Mucosa of descending colon (tissue), 3 donors: ENCODE measurements around the gene LGALS1. TPM values are rescaled to one million over a fixed set of nuclear protein-coding genes. Genes with fewer than 3 reads are reported as not detected.

Experiments
- ATAC-seq: fragments of 200-7000 bp; cut with Tn5 transposase; one replicate; pipeline ENCODE4 v1.9.1; 2020; ENCODE audit warnings: mild to moderate bottlenecking, moderate library complexity
- DNase-seq, 3 donors: peaks; one replicate each; pipeline ENCODE4 v3.0.0-alpha.2; 2020
- H3K36me3 ChIP-seq: fragments of 200-600 bp; one replicate; pipeline ENCODE4 v1.8.0; 2021; ENCODE audit warnings: low read depth, mild to moderate bottlenecking
- H3K4me1 ChIP-seq: fragments of 200-600 bp; one replicate; pipeline ENCODE4 v1.8.0; 2021; ENCODE audit warnings: low read depth, mild to moderate bottlenecking
- H3K4me3 ChIP-seq: fragments of 200-600 bp; one replicate; pipeline ENCODE4 v1.8.0; 2021; ENCODE audit warnings: mild to moderate bottlenecking
- H3K9me3 ChIP-seq: fragments of 200-600 bp; one replicate; pipeline ENCODE4 v1.8.0; 2021; ENCODE audit warnings: mild to moderate bottlenecking
- CTCF ChIP-seq: fragments of 200-600 bp; IDR thresholded peaks from one replicate; pipeline ENCODE4 v1.8.0; 2022; ENCODE audit warnings: antibody characterized with exemption, mild to moderate bottlenecking
- intact Hi-C, 2 donors: fragments of 100-400 bp; cut with DNase I in 1 of 2; cut with micrococcal nuclease in 1 of 2; formaldehyde crosslinking; loops; one replicate each; pipeline versions ENCODE4 v1.11.0 to v1.11.1; 2022; cut with DNase I, micrococcal nuclease
- total RNA-seq, 3 donors: library from RNA; stranded (reverse); fragmentation: NEBNext Ultra II Directional in 2 of 3; extraction: Animal tissue kit (Norgen Biotek cat#: 25700) in 2 of 3; gene quantifications; one replicate each; pipeline versions ENCODE4 v1.2.1 to v1.2.4, GENCODE V29; 2021 to 2023
- donor health status: DM: no; HTN: no; CAD: no; lungs with moderate emphysema.
- donor health status: DM: no; HTN: no; CAD: no.
- donor health status: DM: no; HTN: yes; CAD: no.

The LGALS1 gene
- total RNA-seq, 3 donors from 2014 or later, result 54.6 to 376 (median 150) TPM

- ATAC-seq (peak; percentile 23), DNase-seq (peak in 2 of 3 donors; percentile 55 to 73)
- intact Hi-C loops, result loop anchor here (5.0 to 10.0 kb wide), 3 partner anchors 41 to 154 kb away; partner anchors contain the start of gene NOL12 (in 1 of the 2)
- H3K4me3 ChIP-seq, result peak overlapping the region; percentile 65
- TF ChIP-seq CTCF, result no peak
- no peaks in the 10 kb centered on the region for H3K9me3 ChIP-seq
- H3K36me3 ChIP-seq, result no peaks in the 10 kb centered on the region
- H3K4me1 ChIP-seq, result peaks cover 60% of the 10 kb centered on the region
Measured at GRCh38 chr22:37640591-37641560, 34.6 kb upstream of the LGALS1 start.

GRCh38 chr22:37641561-37641949 lies 33.9 kb upstream of the LGALS1 start:
- no peak for TF ChIP-seq CTCF
- ATAC-seq (peak; percentile 60), DNase-seq (peak in 1 of 3 donors; percentile 81)
- H3K4me1 ChIP-seq, result peaks cover 54% of the 10 kb centered on the region
- intact Hi-C loops, result loop anchor here (5.0 to 10.0 kb wide), 3 partner anchors 41 to 153 kb away; partner anchors contain the start of gene NOL12 (in 1 of the 2)
- no peaks in the 10 kb centered on the region for H3K36me3 ChIP-seq
- no peak overlapping the region for H3K4me3 ChIP-seq
- H3K9me3 ChIP-seq, result no peaks in the 10 kb centered on the region

GRCh38 chr22:37643225-37643847 lies 32.1 kb upstream of the LGALS1 start:
- intact Hi-C loops, result loop anchor here (5.0 to 10.0 kb wide), 3 partner anchors 39 to 151 kb away; partner anchors contain the start of gene NOL12 (in 1 of the 2)
- Histone ChIP-seq H3K9me3 (no peaks in the 10 kb centered on the region), H3K4me3 (no peak overlapping the region), H3K36me3 (no peaks in the 10 kb centered on the region), H3K4me1 (peaks cover 37% of the 10 kb centered on the region)
- TF ChIP-seq CTCF, result peak; percentile 92
- DNase-seq, result peak; percentile 89 to 96 (median 95)
- peak; percentile 51 for ATAC-seq

DNA sequence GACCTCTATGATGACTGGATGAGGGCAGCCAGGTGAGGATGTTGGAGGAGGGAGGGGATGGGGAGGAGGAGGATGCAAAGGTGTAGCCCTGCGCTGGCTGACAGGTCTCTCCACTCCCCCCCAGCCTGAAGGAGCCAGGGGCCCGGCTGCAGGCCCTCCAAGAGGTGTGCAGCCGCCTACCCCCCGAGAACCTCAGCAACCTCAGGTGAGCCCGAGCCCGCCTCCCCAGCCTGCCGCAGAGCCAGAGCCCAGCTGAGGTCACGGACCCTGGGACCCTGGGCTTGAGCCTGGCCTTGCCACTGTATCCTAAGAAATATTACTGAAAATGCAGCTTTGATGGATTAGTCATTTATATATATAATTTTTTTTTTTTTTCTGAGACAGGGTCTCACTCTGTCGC lies 28.1 kb upstream of the LGALS1 start:
- intact Hi-C loops, result loop anchor here in 1 of 2 donors (10.0 kb wide), 1 partner anchor 147 kb away; no protein-coding TSS in a partner anchor
- H3K9me3 ChIP-seq, result no peaks in the 10 kb centered on the region
- DNase-seq, result no peak
- peak; percentile 6 for ATAC-seq
- no peaks in the 10 kb centered on the region for H3K36me3 ChIP-seq
- peaks cover 14% of the 10 kb centered on the region for H3K4me1 ChIP-seq
- H3K4me3 ChIP-seq, result no peak overlapping the region
- TF ChIP-seq CTCF, result no peak

- peaks cover under 1% of the 10 kb centered on the region for H3K36me3 ChIP-seq
- intact Hi-C loops, result loop anchor here in 1 of 2 donors (10.0 kb wide), 1 partner anchor 147 kb away; no protein-coding TSS in a partner anchor
- peak in 2 of 3 donors; percentile 57 to 67 for DNase-seq
Measured at GRCh38 chr22:37647928-37648327, 27.5 kb upstream of the LGALS1 start.

More at GRCh38 chr22:37647928-37648327, 27.5 kb upstream of the LGALS1 start:
- H3K9me3 ChIP-seq, result no peaks in the 10 kb centered on the region
- peak; percentile 78 for ATAC-seq
- TF ChIP-seq CTCF, result no peak
- H3K4me3 ChIP-seq, result no peak overlapping the region
- peaks cover 9% of the 10 kb centered on the region for H3K4me1 ChIP-seq
